K562 (cell line): Measurements from ENCODE around the gene ACE. TPM values are rescaled to one million over a fixed set of nuclear protein-coding genes. Genes with fewer than 3 reads are reported as not detected.

Experiments used
- ATAC-seq: fragments of 200-7000 bp; cut with Tn5 transposase; 3 replicates; pipeline ENCODE4 v1.9.1; 2020; ENCODE audit warnings: moderate library complexity
- BruUV-seq: library from RNA; stranded (reverse); fragments of 400-500 nt; replicated peaks from 2 replicates; lab custom pipeline; 2021; lab: Mats Ljungman, UMichigan
- CTCF ChIA-PET: fragments of 300-600 bp; formaldehyde crosslinking; extraction: SDS; loops from one replicate; lab custom pipeline; 2021; ENCODE audit warnings: low intra/inter-chr PET ratio; lab: Yijun Ruan, JAX
- POLR2A ChIA-PET: fragments of 300-600, 350-650 bp; sonication (Branson Sonifier 250); formaldehyde crosslinking; extraction: SDS; loops from one replicate; lab custom pipeline; 2021; ENCODE audit warnings: antibody characterized with exemption, inconsistent platforms; lab: Yijun Ruan, JAX
- DNase-seq, 4 experiments: peaks; one replicate each; pipeline versions ENCODE4 v3.0.0 to v3.0.0-alpha.2; 2011 to 2018; ENCODE audit warnings: low spot score in 3 of 4, mixed read lengths in 3 of 4; ENCODE audit errors: extremely low read depth in 1 of 4
- FAIRE-seq: peaks from 2 replicates; lab custom pipeline; 2011; peaks lifted over from hg19 to GRCh38; lab: Jason Lieb, UNC
- H2AFZ ChIP-seq: 2 replicates; pipeline ENCODE4 v1.6.0; 2011; ENCODE audit warnings: low read depth, low read length, control low read depth, inconsistent platforms
- H3K27ac ChIP-seq: fragments of 200-600 bp; 3 replicates; pipeline ENCODE4 v1.8.0; 2011; ENCODE audit warnings: low read depth, mild to moderate bottlenecking, control low read depth, inconsistent platforms, low read length, moderate library complexity, mixed read lengths; ENCODE audit errors: extremely low read depth
- H3K27me3 ChIP-seq, 2 experiments: fragments of 300-600 bp in 1 of 2; 2 replicates in 1 of 2; 3 replicates in 1 of 2; pipeline versions ENCODE4 v1.6.0 to v1.8.0; 2011; ENCODE audit warnings: inconsistent platforms in 2 of 2, low read length in 2 of 2, mild to moderate bottlenecking in 1 of 2, mixed read lengths in 1 of 2, moderate library complexity in 1 of 2; ENCODE audit not compliant: control insufficient read depth in 2 of 2, insufficient read depth in 2 of 2
- H3K36me3 ChIP-seq: fragments of 300-600 bp; 3 replicates; pipeline ENCODE4 v1.8.0; 2011; ENCODE audit warnings: mild to moderate bottlenecking, low read length, inconsistent platforms; ENCODE audit not compliant: control insufficient read depth, insufficient read depth
- H3K4me1 ChIP-seq, 2 experiments: fragments of 200-600 bp in 1 of 2; replicated peaks in 1 of 2; 2 replicates in 1 of 2; 3 replicates in 1 of 2; pipeline versions ENCODE4 v1.5.1 to v1.8.0; 2011; ENCODE audit warnings: inconsistent platforms in 2 of 2, low read length in 2 of 2, mild to moderate bottlenecking in 1 of 2, mixed read lengths in 1 of 2, moderate library complexity in 1 of 2; ENCODE audit not compliant: control insufficient read depth in 2 of 2, insufficient read depth in 2 of 2
- H3K4me2 ChIP-seq: 2 replicates; pipeline ENCODE4 v1.6.1; 2011; ENCODE audit warnings: low read length, control low read depth, inconsistent platforms, mixed read lengths; ENCODE audit not compliant: insufficient read depth
- H3K4me3 ChIP-seq: fragments of 200-600 bp; sonication (generic), shearing (Covaris generic); 2 replicates; pipeline ENCODE4 v1.5.1; 2016; ENCODE audit warnings: control low read depth, inconsistent platforms
- H3K79me2 ChIP-seq: fragments of 200-600 bp; 3 replicates; pipeline ENCODE4 v1.8.0; 2011; ENCODE audit warnings: low read length, inconsistent platforms; ENCODE audit not compliant: control insufficient read depth, insufficient read depth
- H3K9ac ChIP-seq, 2 experiments: 2 replicates each; pipeline versions ENCODE4 v1.6.0 to v1.6.1; 2011; ENCODE audit warnings: low read depth in 2 of 2, low read length in 2 of 2, control low read depth in 1 of 2, inconsistent platforms in 1 of 2, mild to moderate bottlenecking in 1 of 2, mixed read lengths in 1 of 2; ENCODE audit not compliant: insufficient read depth in 1 of 2
- H3K9me1 ChIP-seq: one replicate; pipeline ENCODE4 v1.6.0; 2011; ENCODE audit warnings: inconsistent platforms, mild to moderate bottlenecking, low read length, moderate library complexity; ENCODE audit not compliant: control insufficient read depth, insufficient read depth
- H3K9me3 ChIP-seq: replicated peaks from 2 replicates; pipeline ENCODE4 v1.5.1; 2011; ENCODE audit warnings: low read depth, low read length, inconsistent platforms; ENCODE audit not compliant: control insufficient read depth, insufficient read depth
- H4K20me1 ChIP-seq: replicated peaks from 2 replicates; pipeline ENCODE4 v1.6.1; 2011; ENCODE audit warnings: low read length, inconsistent platforms, mixed read lengths; ENCODE audit not compliant: control insufficient read depth, insufficient read depth
- KDM1A ChIP-seq, 2 experiments: fragments of 450-650 bp; IDR thresholded peaks; 2 replicates each; pipeline ENCODE4 v1.6.1; 2016; ENCODE audit warnings: mild to moderate bottlenecking in 2 of 2
- MAFK ChIP-seq: IDR thresholded peaks from 2 replicates; pipeline ENCODE4 v1.6.1; 2011; ENCODE audit warnings: low read length, improper control_type of control experiment
- SMARCA5 ChIP-seq: fragments of 450-650 bp; IDR thresholded peaks from 2 replicates; pipeline ENCODE4 v1.6.1; 2016
- SMARCE1 ChIP-seq: fragments of 450-650 bp; IDR thresholded peaks from 2 replicates; pipeline ENCODE4 v1.7.1; 2016; ENCODE audit warnings: mild to moderate bottlenecking
- SRSF3 ChIP-seq: fragments of 200-400 bp; formaldehyde crosslinking; IDR thresholded peaks from 2 replicates; pipeline ENCODE4 v1.6.1; 2016; ENCODE audit warnings: mild to moderate bottlenecking, low read length, moderate library complexity; ENCODE audit not compliant: insufficient read depth
- ZC3H11A ChIP-seq: IDR thresholded peaks from 2 replicates; pipeline ENCODE4 v1.6.1; 2012; ENCODE audit warnings: low read depth, low read length, improper control_type of control experiment
- WGBS: fragments of 100-300 bp; shearing (Covaris generic); methylation state at CpG from one replicate; pipeline ENCODE4 v1.1.6; 2016; ENCODE audit warnings: low coverage, mixed read lengths; ENCODE audit not compliant: insufficient coverage; ENCODE audit errors: missing lambda C conversion rate; 5-methylcytosine and 5-hydroxymethylcytosine counted together
- in situ Hi-C: fragments of 300-500 bp; cut with MboI; formaldehyde crosslinking; loops from 4 replicates; pipeline ENCODE4 v1.15.0; 2018; ENCODE audit warnings: inconsistent platforms, mixed read lengths
- intact Hi-C: fragments of 100-400 bp; cut with micrococcal nuclease; formaldehyde crosslinking; loops from 2 replicates; pipeline ENCODE4 v1.14.2; 2022
- polyA plus RNA-seq, 8 experiments: library from polyadenylated mRNA; depleted of rRNA in 4 of 8; stranded (reverse) in 5 of 8; unstranded in 3 of 8; fragments of >200 nt; fragmentation: Nextera tagmentation in 2 of 8; fragmentation: Illumina TruSeq in 1 of 8; extraction: Ambion mirVana in 2 of 8; extraction: Trizol in 1 of 8; gene quantifications; 2 replicates each; pipeline versions ENCODE4 v1.2.1 to v1.2.3, GENCODE V29; 2011 to 2014; ENCODE audit warnings: inconsistent platforms in 1 of 8, missing spikeins in 1 of 8
- total RNA-seq, 7 experiments: library from RNA; depleted of rRNA in 6 of 7; stranded (reverse); fragments of >200 nt in 6 of 7; fragmentation: Illumina TruSeq in 2 of 7; extraction: Trizol in 2 of 7; gene quantifications; 2 replicates each; pipeline versions ENCODE4 v1.2.1 to v1.2.3, GENCODE V29; 2011 to 2021; ENCODE audit warnings: low replicate concordance in 1 of 7
- TF ChIP-seq, protein P1 (sequence below): fragments of 450-650 bp; formaldehyde crosslinking; IDR thresholded peaks from 2 replicates; pipeline ENCODE4 v1.4.0; 2022; ENCODE audit warnings: missing genetic modification characterization
- TF ChIP-seq, protein P2 (sequence below): sonication (generic); formaldehyde crosslinking; IDR thresholded peaks from 2 replicates; pipeline ENCODE4 v1.9.0; 2022; ENCODE audit warnings: mild to moderate bottlenecking, missing genetic modification reagents
- TF ChIP-seq, protein P3 (sequence below): fragments of 450-650 bp; IDR thresholded peaks from 2 replicates; pipeline ENCODE4 v1.6.1; 2016; ENCODE audit warnings: low read depth
- TF ChIP-seq, protein P4 (sequence below): IDR thresholded peaks from 2 replicates; pipeline ENCODE4 v1.6.1; 2011; ENCODE audit not compliant: insufficient read length; ENCODE audit errors: extremely low read depth

Gene ACE
- total and polyA plus RNA-seq, 9 of the 15 experiments (the other 6 are each of a cell fraction or from before 2014, with no cell fraction given) = 0.07 to 2.5 (median 0.47) TPM; not detected in 1

DNA sequence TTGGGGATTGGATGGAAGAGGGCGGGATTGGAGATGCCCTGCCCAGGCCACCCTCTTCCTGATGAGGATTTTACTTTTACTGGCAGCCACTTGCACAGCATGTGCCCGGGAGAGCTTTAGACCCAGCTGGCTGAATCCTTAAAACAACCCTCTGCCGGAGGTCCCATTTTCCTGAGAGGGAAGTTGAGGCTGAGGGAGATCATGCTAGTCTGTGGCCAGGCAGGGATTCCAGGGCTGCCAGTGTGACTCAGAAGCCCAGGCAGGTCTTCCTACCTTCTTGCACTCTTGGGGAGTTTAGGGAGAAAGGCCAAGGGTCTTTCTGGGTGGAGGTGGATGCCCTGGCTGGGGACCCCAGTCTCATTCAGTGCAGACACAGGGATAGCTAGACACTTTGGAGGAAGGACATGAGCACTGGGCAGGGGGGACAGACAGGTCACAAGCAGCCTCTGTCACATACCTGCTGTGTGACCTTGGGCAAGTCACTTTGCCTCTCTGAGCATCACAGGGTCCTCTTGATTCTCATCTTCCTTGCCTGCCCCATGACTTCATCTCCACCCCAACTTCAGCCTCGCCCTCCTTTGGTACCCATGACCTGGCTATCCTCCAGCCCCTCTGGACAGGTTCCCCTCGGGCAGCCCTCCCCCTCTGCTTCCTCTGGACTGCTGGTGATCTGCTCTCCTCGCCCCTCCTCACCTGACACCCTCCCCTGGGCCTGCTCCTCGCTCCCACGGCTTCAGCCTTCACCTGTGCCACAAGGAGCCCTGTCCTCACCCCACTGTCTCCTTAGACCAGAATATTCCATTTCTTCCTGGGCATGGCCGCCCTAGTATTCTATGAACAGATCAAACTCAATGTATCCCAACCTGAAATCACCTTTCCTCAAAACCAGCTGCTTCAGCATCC lies 62.1 kb downstream of the ACE start:
- intact Hi-C loops = no loop called here
- Histone ChIP-seq H3K4me1 (peaks cover 0 to 24% of the 10 kb centered on the region in 2 experiments; a peak in 2 of 5 replicates), H3K9me3 (no peaks in the 10 kb centered on the region), H2AFZ (no peak overlapping the region), H3K9ac (no peak overlapping the region; a peak in 1 of 4 replicates), H3K4me2 (no peak overlapping the region), H3K9me1 (no peaks in the 10 kb centered on the region), H3K36me3 (no peaks in the 10 kb centered on the region), H3K27ac (no peak overlapping the region), H3K79me2 (no peaks in the 10 kb centered on the region), H3K27me3 (peaks cover 32 to 57% of the 10 kb centered on the region in 2 experiments; a peak in 4 of 5 replicates), H3K4me3 (no peak overlapping the region), H4K20me1 (0 out of 2 replicates have a peak, but pooled peaks cover 5% of the 10 kb centered on the region)
- ATAC-seq = no peak
- WGBS = 7% methylated on average over 9 of the region's 9 CpGs
- no TSS peak for BruUV-seq
- POLR2A ChIA-PET = interaction anchor here (0.5 to 0.9 kb wide), 2 partner anchors 9 to 11 kb away, joined by 3 read pairs; no protein-coding TSS in a partner anchor
- DNase-seq = no peak
- in situ Hi-C loops = no loop called here
- FAIRE-seq = no peak
- CTCF ChIA-PET = no interaction called here
- TF ChIP-seq, protein P1, sequence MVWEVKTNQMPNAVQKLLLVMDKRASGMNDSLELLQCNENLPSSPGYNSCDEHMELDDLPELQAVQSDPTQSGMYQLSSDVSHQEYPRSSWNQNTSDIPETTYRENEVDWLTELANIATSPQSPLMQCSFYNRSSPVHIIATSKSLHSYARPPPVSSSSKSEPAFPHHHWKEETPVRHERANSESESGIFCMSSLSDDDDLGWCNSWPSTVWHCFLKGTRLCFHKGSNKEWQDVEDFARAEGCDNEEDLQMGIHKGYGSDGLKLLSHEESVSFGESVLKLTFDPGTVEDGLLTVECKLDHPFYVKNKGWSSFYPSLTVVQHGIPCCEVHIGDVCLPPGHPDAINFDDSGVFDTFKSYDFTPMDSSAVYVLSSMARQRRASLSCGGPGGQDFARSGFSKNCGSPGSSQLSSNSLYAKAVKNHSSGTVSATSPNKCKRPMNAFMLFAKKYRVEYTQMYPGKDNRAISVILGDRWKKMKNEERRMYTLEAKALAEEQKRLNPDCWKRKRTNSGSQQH (CRISPR knock-in tag) = no peak
- TF ChIP-seq ZC3H11A = no peak
- TF ChIP-seq, protein P2, sequence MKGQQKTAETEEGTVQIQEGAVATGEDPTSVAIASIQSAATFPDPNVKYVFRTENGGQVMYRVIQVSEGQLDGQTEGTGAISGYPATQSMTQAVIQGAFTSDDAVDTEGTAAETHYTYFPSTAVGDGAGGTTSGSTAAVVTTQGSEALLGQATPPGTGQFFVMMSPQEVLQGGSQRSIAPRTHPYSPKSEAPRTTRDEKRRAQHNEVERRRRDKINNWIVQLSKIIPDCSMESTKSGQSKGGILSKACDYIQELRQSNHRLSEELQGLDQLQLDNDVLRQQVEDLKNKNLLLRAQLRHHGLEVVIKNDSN = no peak
- TF ChIP-seq MAFK = no peak
- TF ChIP-seq SMARCA5 = no peak
- no peak for TF ChIP-seq SRSF3
- TF ChIP-seq, protein P3, sequence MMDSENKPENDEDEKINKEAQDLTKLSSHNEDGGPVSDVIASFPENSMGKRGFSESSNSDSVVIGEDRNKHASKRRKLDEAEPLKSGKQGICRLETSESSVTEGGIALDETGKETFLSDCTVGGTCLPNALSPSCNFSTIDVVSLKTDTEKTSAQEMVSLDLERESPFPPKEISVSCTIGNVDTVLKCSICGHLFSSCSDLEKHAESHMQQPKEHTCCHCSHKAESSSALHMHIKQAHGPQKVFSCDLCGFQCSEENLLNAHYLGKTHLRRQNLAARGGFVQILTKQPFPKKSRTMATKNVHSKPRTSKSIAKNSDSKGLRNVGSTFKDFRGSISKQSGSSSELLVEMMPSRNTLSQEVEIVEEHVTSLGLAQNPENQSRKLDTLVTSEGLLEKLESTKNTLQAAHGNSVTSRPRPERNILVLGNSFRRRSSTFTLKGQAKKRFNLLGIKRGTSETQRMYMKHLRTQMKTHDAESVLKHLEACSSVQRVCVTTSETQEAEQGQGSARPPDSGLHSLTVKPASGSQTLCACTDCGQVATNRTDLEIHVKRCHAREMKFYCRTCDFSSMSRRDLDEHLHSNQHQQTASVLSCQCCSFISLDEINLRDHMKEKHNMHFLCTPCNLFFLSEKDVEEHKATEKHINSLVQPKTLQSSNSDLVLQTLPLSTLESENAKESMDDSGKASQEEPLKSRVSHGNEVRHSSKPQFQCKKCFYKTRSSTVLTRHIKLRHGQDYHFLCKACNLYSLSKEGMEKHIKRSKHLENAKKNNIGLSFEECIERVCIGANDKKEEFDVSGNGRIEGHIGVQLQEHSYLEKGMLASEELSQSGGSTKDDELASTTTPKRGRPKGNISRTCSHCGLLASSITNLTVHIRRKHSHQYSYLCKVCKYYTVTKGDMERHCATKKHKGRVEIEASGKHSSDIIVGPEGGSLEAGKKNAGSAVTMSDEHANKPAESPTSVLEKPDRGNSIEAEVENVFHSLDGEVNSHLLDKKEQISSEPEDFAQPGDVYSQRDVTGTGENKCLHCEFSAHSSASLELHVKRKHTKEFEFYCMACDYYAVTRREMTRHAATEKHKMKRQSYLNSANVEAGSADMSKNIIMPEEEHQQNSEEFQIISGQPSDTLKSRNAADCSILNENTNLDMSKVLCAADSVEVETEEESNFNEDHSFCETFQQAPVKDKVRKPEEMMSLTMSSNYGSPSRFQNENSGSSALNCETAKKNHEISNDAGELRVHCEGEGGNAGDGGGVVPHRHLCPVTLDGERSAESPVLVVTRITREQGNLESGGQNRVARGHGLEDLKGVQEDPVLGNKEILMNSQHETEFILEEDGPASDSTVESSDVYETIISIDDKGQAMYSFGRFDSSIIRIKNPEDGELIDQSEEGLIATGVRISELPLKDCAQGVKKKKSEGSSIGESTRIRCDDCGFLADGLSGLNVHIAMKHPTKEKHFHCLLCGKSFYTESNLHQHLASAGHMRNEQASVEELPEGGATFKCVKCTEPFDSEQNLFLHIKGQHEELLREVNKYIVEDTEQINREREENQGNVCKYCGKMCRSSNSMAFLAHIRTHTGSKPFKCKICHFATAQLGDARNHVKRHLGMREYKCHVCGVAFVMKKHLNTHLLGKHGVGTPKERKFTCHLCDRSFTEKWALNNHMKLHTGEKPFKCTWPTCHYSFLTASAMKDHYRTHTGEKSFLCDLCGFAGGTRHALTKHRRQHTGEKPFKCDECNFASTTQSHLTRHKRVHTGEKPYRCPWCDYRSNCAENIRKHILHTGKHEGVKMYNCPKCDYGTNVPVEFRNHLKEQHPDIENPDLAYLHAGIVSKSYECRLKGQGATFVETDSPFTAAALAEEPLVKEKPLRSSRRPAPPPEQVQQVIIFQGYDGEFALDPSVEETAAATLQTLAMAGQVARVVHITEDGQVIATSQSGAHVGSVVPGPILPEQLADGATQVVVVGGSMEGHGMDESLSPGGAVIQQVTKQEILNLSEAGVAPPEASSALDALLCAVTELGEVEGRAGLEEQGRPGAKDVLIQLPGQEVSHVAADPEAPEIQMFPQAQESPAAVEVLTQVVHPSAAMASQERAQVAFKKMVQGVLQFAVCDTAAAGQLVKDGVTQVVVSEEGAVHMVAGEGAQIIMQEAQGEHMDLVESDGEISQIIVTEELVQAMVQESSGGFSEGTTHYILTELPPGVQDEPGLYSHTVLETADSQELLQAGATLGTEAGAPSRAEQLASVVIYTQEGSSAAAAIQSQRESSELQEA = no peak
- no peak for TF ChIP-seq SMARCE1
- TF ChIP-seq, protein P4, sequence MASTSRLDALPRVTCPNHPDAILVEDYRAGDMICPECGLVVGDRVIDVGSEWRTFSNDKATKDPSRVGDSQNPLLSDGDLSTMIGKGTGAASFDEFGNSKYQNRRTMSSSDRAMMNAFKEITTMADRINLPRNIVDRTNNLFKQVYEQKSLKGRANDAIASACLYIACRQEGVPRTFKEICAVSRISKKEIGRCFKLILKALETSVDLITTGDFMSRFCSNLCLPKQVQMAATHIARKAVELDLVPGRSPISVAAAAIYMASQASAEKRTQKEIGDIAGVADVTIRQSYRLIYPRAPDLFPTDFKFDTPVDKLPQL = no peak
- TF ChIP-seq KDM1A (IDR thresholded peaks at IDR 0.05) = 0 out of 4 replicates have a peak, but pooled peaks of 1 of the 2 experiments have one; percentile 23
